Choroid plexus epithelial cell (primary cell): ENCODE results near the gene PRKG1.

Experiments used
- DNase-seq: peaks from one replicate; pipeline ENCODE4 v3.0.0-alpha.2; 2010; ENCODE audit warnings: low read depth
- H3K4me3 ChIP-seq: 2 replicates; pipeline ENCODE4 v1.5.1; 2011; ENCODE audit warnings: low read depth, mild to moderate bottlenecking, control low read depth, low read length, moderate library complexity
- CTCF ChIP-seq: conservative IDR thresholded peaks from 2 replicates; pipeline ENCODE4 v1.5.1; 2011; ENCODE audit warnings: low read depth, mild to moderate bottlenecking, control low read depth, inconsistent platforms, low read length, moderate library complexity

The PRKG1 gene

DNA sequence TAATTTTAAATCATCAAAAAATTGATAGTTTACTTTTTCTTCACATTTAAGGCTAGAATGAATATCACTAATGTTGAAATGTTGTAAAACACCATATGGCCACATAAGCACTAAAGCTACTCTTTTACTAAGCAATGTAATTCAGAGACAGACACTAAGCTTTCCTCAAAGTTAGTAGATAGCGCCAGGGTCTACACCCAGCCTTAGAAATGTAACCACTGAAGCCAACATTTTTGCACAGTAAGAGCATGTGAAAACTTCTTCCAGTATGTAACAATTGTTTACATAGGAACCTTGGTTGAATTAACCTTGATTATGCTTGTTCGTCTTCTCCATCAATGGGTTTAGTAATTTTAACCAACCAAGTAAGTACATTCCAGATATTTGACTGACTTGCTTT is 28.4 kb upstream of the PRKG1 start:
- H3K4me3 ChIP-seq, result no peak overlapping the region
- no peak for TF ChIP-seq CTCF
- no peak for DNase-seq

DNA sequence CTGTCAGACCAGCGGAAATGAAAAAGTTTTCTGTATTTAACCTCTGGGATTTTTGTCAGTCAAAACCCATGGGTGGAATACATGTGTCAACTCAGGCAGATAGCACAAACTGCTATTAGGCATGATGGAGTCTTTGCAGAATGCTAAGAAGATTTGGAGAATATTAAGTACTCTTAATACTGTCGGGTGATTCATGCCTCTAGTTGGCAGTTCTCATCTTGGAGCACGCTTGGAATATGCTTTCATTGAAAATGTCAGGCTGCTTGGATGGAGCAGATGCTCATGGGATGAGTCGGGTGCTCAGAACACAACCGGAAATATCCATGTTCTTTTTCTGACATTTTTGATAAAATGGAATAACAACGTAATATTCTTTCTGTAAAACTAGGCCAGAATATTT is 27.6 kb upstream of the PRKG1 start:
- no peak for DNase-seq
- H3K4me3 ChIP-seq, result no peak overlapping the region
- no peak for TF ChIP-seq CTCF

DNA sequence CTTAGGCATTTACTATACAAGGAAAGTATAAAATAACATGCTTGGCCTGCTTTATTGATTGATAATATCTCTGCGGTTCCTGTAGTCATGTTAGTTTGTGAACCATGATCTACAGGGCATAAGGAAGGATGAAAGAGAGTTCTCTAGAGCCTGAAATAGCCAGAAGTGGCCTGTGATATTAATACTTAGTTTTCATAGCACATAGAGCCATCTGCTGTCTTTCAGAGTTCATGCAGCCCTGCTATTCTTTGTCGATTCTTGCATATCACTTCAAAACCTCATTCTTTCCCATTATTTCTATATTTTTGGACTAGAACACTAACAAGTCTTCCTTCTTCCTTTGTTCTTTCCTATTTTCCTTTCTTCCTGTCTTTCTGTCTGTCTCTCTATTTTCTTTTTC is 26.4 kb upstream of the PRKG1 start:
- H3K4me3 ChIP-seq, result no peak overlapping the region
- peak; percentile 47 for TF ChIP-seq CTCF
- DNase-seq, result peak; percentile 45

GRCh38 chr10:51048792-51049191 is 25.5 kb upstream of the PRKG1 start:
- DNase-seq, result no peak
- no peak for TF ChIP-seq CTCF
- no peak overlapping the region for H3K4me3 ChIP-seq

DNA sequence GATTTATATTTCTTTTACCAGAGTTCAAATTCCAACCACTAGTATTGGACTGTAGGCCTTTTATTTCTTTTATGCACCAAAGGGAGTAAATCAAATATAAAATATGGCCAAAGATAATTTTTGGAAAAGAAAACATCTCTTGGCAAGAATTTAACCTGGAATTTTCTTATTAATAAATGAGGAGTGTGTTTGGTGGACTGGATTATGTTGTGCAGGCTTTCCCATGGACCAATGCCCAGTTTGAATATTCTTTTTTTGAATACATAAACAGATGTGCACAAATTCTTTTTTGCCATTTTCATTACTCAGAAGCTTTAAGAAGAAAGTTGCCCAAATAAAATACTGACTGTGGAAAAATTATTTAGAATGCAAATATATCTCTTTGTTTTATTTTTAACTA is 22.1 kb upstream of the PRKG1 start:
- no peak for TF ChIP-seq CTCF
- DNase-seq, result no peak

GRCh38 chr10:51057925-51058324 is 16.4 kb upstream of the PRKG1 start:
- no peak overlapping the region for H3K4me3 ChIP-seq
- no peak for TF ChIP-seq CTCF
- no peak for DNase-seq

More for the DNA sequence above, 22.1 kb upstream of the PRKG1 start:
- no peak overlapping the region for H3K4me3 ChIP-seq

- no peak for DNase-seq
- no peak overlapping the region for H3K4me3 ChIP-seq
- TF ChIP-seq CTCF, result no peak
These were observed 11.1 kb upstream of the PRKG1 start for GRCh38 chr10:51063166-51063565.
